ENCODE measurements around the gene ARL6. TPM values are rescaled to one million over a fixed set of nuclear protein-coding genes. Genes with fewer than 3 reads are reported as not detected.

The ARL6 gene
- total RNA-seq, 1 experiment from 2014 or later, result 8.8 TPM

GRCh38 chr3:97839944-97840343 lies 75.4 kb downstream of the ARL6 start:
- TF ChIP-seq REST (IDR thresholded peaks at IDR 0.05; ENCODE audit: insufficient read depth in 1 of 2, low read depth in 2 of 2, low read length in 1 of 2), result no peak
- no peak for TF ChIP-seq SIN3A (IDR thresholded peaks at IDR 0.05; ENCODE audit: borderline replicate concordance, insufficient read depth, low read depth, low read length)
- no peak for TF ChIP-seq CTCF (IDR thresholded peaks at IDR 0.05)
- TF ChIP-seq TCF7L2 (IDR thresholded peaks at IDR 0.05; ENCODE audit: low read depth, low read length), result no peak
- TF ChIP-seq POLR2AphosphoS5 (IDR thresholded peaks at IDR 0.05; ENCODE audit: low read depth, low read length), result no peak

GRCh38 chr3:97841304-97841703 lies 76.7 kb downstream of the ARL6 start:
- no peak for DNase-seq (ENCODE audit: low read depth, low spot score)
- no TSS peak for BruUV-seq (replicated peaks)
- no peaks in the 10 kb centered on the region for H3K27me3 ChIP-seq (ENCODE audit: control insufficient read depth, insufficient read depth, low read length)
- H3K4me3 ChIP-seq (ENCODE audit: low read depth in 2 of 2, low read length in 2 of 2), result no peak overlapping the region
- no peak for ATAC-seq
- ChIA-PET CTCF (no interaction called here), POLR2A (no interaction called here)
- no peaks in the 10 kb centered on the region for H3K36me3 ChIP-seq (ENCODE audit: control insufficient read depth, insufficient read depth, low read length)
- intact Hi-C loops (cut with micrococcal nuclease; ENCODE audit: unreplicated experiment) (no loop called here), in situ Hi-C loops (cut with HindIII; ENCODE audit: low pct_unique_long_range_greater_than_20kb, low sequenced_read_pairs) (no loop called here)
- TF ChIP-seq POLR2AphosphoS5 (IDR thresholded peaks at IDR 0.05; ENCODE audit: low read depth, low read length), result no peak
- TF ChIP-seq REST (IDR thresholded peaks at IDR 0.05; ENCODE audit: insufficient read depth in 1 of 2, low read depth in 2 of 2, low read length in 1 of 2), result no peak
- TF ChIP-seq SIN3A (IDR thresholded peaks at IDR 0.05; ENCODE audit: borderline replicate concordance, insufficient read depth, low read depth, low read length), result no peak
- TF ChIP-seq CTCF (IDR thresholded peaks at IDR 0.05), result no peak
- TF ChIP-seq TCF7L2 (IDR thresholded peaks at IDR 0.05; ENCODE audit: low read depth, low read length), result no peak
- H3K9me3 ChIP-seq (ENCODE audit: control insufficient read depth, insufficient read depth, low read depth, low read length), result no peaks in the 10 kb centered on the region
- no peak overlapping the region for H3K27ac ChIP-seq (ENCODE audit: low read length)
- H3K4me1 ChIP-seq (ENCODE audit: control insufficient read depth, insufficient read depth, low read length), result no peaks in the 10 kb centered on the region

More at GRCh38 chr3:97839944-97840343, 75.4 kb downstream of the ARL6 start:
- no peak overlapping the region for H3K4me3 ChIP-seq (ENCODE audit: low read depth in 2 of 2, low read length in 2 of 2)
- ChIA-PET CTCF (interaction anchor here (0.9 kb wide), 1 partner anchor 364 kb away, joined by 4 read pairs; no protein-coding TSS in a partner anchor), POLR2A (no interaction called here)
- no peaks in the 10 kb centered on the region for H3K36me3 ChIP-seq (ENCODE audit: control insufficient read depth, insufficient read depth, low read length)
- in situ Hi-C loops (cut with HindIII; ENCODE audit: low pct_unique_long_range_greater_than_20kb, low sequenced_read_pairs), result no loop called here
- no peaks in the 10 kb centered on the region for H3K27me3 ChIP-seq (ENCODE audit: control insufficient read depth, insufficient read depth, low read length)
- DNase-seq (ENCODE audit: low read depth, low spot score), result no peak
- H3K4me1 ChIP-seq (ENCODE audit: control insufficient read depth, insufficient read depth, low read length), result no peaks in the 10 kb centered on the region
- no peaks in the 10 kb centered on the region for H3K9me3 ChIP-seq (ENCODE audit: control insufficient read depth, insufficient read depth, low read depth, low read length)
- intact Hi-C loops (cut with micrococcal nuclease; ENCODE audit: unreplicated experiment), result no loop called here
- ATAC-seq, result no peak
- no peak overlapping the region for H3K27ac ChIP-seq (ENCODE audit: low read length)
- no TSS peak for BruUV-seq (replicated peaks)
